Esophagus muscularis mucosa (tissue), 4 donors: ENCODE results near the gene SRPK3. TPM values are rescaled to one million over a fixed set of nuclear protein-coding genes. Genes with fewer than 3 reads are reported as not detected.

ENCODE experiments used
- DNase-seq: peaks from one replicate; pipeline ENCODE4 v3.0.0-alpha.2; 2017; ENCODE audit errors: extremely low spot score
- H3K27ac ChIP-seq, 4 donors: fragments of 200-600 bp; sonication (generic); replicated peaks in 1 of 4; 1 replicate in 3 of 4; 2 replicates in 1 of 4; pipeline ENCODE4 v1.5.1; 2016 to 2019; ENCODE audit warnings: mild to moderate bottlenecking in 1 of 4
- H3K27me3 ChIP-seq, 4 donors: fragments of 200-600 bp; sonication (generic); one replicate each; pipeline versions ENCODE4 v1.5.1 to v1.6.0; 2016 to 2019
- H3K36me3 ChIP-seq, 4 donors: fragments of 200-600 bp; sonication (generic); one replicate each; pipeline ENCODE4 v1.5.1; 2016 to 2019
- H3K4me1 ChIP-seq, 4 donors: fragments of 200-600 bp; sonication (generic); one replicate each; pipeline ENCODE4 v1.5.1; 2016 to 2019
- H3K4me3 ChIP-seq, 4 donors: fragments of 200-600 bp; sonication (generic); 1 replicate in 2 of 4; 2 replicates in 2 of 4; pipeline ENCODE4 v1.5.1; 2016 to 2019; ENCODE audit warnings: mild to moderate bottlenecking in 4 of 4, moderate library complexity in 1 of 4
- H3K9me3 ChIP-seq, 4 donors: fragments of 200-600 bp; sonication (generic); 1 replicate in 3 of 4; 2 replicates in 1 of 4; pipeline ENCODE4 v1.5.1; 2016 to 2019
- CTCF ChIP-seq, 3 experiments: fragments of 200-600 bp in 2 of 3; fragments of 450-650 bp in 1 of 3; sonication (generic) in 2 of 3; IDR thresholded peaks; one replicate each; pipeline ENCODE4 v1.5.1; 2017 to 2019; ENCODE audit warnings: antibody characterized with exemption in 3 of 3, mild to moderate bottlenecking in 2 of 3, moderate library complexity in 1 of 3
- EP300 ChIP-seq: sonication (generic); formaldehyde crosslinking; IDR thresholded peaks from one replicate; pipeline ENCODE4 v1.6.1; 2017; ENCODE audit warnings: antibody characterized with exemption
- POLR2A ChIP-seq: fragments of 450-650 bp; IDR thresholded peaks from one replicate; pipeline ENCODE4 v1.6.1; 2017; ENCODE audit warnings: antibody characterized with exemption, moderate library complexity, mild to moderate bottlenecking, low read depth
- POLR2AphosphoS5 ChIP-seq, 2 donors: sonication (generic); formaldehyde crosslinking; IDR thresholded peaks; one replicate each; pipeline ENCODE4 v1.6.1; 2017; ENCODE audit warnings: antibody characterized with exemption in 2 of 2
- WGBS: methylation state at CpG from one replicate; pipeline ENCODE4 v1.1.5; 2018; 5-methylcytosine and 5-hydroxymethylcytosine counted together
- intact Hi-C: fragments of 100-400 bp; cut with DNase I; formaldehyde crosslinking; loops from one replicate; pipeline ENCODE4 v1.15.1; 2023
- total RNA-seq, 4 donors: library from RNA; depleted of rRNA; stranded (reverse); fragments of >200 nt; gene quantifications; one replicate each; pipeline versions ENCODE4 v1.1.0 to v1.2.1, GENCODE V29; 2016

Gene SRPK3
- total RNA-seq, 4 donors from 2014 or later = 0.52 to 2.2 (median 1.1) TPM

- Histone ChIP-seq H3K4me3 (no peak overlapping the region), H3K9me3 (no peaks in the 10 kb centered on the region), H3K27ac (no peak overlapping the region), H3K36me3 (peaks cover 0 to 60% (median 24%) of the 10 kb centered on the region in 4 donors), H3K4me1 (peaks cover 4 to 14% (median 12%) of the 10 kb centered on the region in 4 donors), H3K27me3 (no peaks in the 10 kb centered on the region)
- no peak for DNase-seq
- 93% methylated on average over 3 of the region's 20 CpGs for WGBS
- TF ChIP-seq POLR2A (no peak), EP300 (no peak), CTCF (IDR thresholded peaks at IDR 0.05) (no peak), POLR2AphosphoS5 (IDR thresholded peaks at IDR 0.05) (no peak)
- intact Hi-C loops = no loop called here
Observed at GRCh38 chrX:153776120-153776599, 4.7 kb upstream of the SRPK3 start.

GRCh38 chrX:153776611-153777045 is 4.2 kb upstream of the SRPK3 start:
- H3K27me3 ChIP-seq = no peaks in the 10 kb centered on the region
- H3K27ac ChIP-seq = no peak overlapping the region
- TF ChIP-seq POLR2A = no peak
- TF ChIP-seq EP300 = no peak
- no peak for TF ChIP-seq POLR2AphosphoS5 (IDR thresholded peaks at IDR 0.05)
- no peak for TF ChIP-seq CTCF (IDR thresholded peaks at IDR 0.05)
- intact Hi-C loops = no loop called here
- peaks cover 0 to 56% (median 21%) of the 10 kb centered on the region in 4 donors for H3K36me3 ChIP-seq
- no peak for DNase-seq
- whole genome bisulfite sequencing = 100% methylated on average over 4 of the region's 22 CpGs
- H3K4me1 ChIP-seq = peaks cover 4 to 19% (median 16%) of the 10 kb centered on the region in 4 donors
- no peak overlapping the region for H3K4me3 ChIP-seq
- H3K9me3 ChIP-seq = no peaks in the 10 kb centered on the region

- Histone ChIP-seq H3K27me3 (no peaks in the 10 kb centered on the region), H3K4me1 (peaks cover 4 to 27% (median 19%) of the 10 kb centered on the region in 4 donors), H3K9me3 (no peaks in the 10 kb centered on the region), H3K4me3 (no peak overlapping the region), H3K27ac (no peak overlapping the region), H3K36me3 (peaks cover 0 to 47% (median 18%) of the 10 kb centered on the region in 4 donors)
- no peak for TF ChIP-seq POLR2AphosphoS5 (IDR thresholded peaks at IDR 0.05)
- no peak for TF ChIP-seq CTCF (IDR thresholded peaks at IDR 0.05)
- 94% methylated on average over 13 of the region's 34 CpGs for WGBS
- intact Hi-C loops = no loop called here
- no peak for DNase-seq
Observed at GRCh38 chrX:153777261-153778090, 3.4 kb upstream of the SRPK3 start.

GRCh38 chrX:153778181-153778580 is 2.7 kb upstream of the SRPK3 start:
- H3K4me1 ChIP-seq = peaks cover 4 to 30% (median 19%) of the 10 kb centered on the region in 4 donors
- DNase-seq = no peak
- 77% methylated on average over 14 of the region's 17 CpGs for WGBS
- no peaks in the 10 kb centered on the region for H3K27me3 ChIP-seq
- no peak overlapping the region for H3K4me3 ChIP-seq
- peaks cover 0 to 42% (median 19%) of the 10 kb centered on the region in 4 donors for H3K36me3 ChIP-seq
- intact Hi-C loops = no loop called here
- H3K9me3 ChIP-seq = no peaks in the 10 kb centered on the region
- H3K27ac ChIP-seq = no peak overlapping the region
- no peak for TF ChIP-seq POLR2AphosphoS5 (IDR thresholded peaks at IDR 0.05)
- TF ChIP-seq CTCF (IDR thresholded peaks at IDR 0.05) = no peak
- TF ChIP-seq POLR2A = no peak
- TF ChIP-seq EP300 = no peak
